Panc1 (cell line): ENCODE data around the gene FIBP. TPM values are rescaled to one million over a fixed set of nuclear protein-coding genes. Genes with fewer than 3 reads are reported as not detected.

ENCODE experiments used
- ATAC-seq: fragments of 200-7000 bp; cut with Tn5 transposase; 2 replicates; pipeline ENCODE4 v1.9.1; 2020; ENCODE audit warnings: mild to moderate bottlenecking, moderate library complexity
- BruUV-seq: library from RNA; stranded (reverse); fragments of 400-500 nt; replicated peaks from 2 replicates; lab custom pipeline; 2021; lab: Mats Ljungman, UMichigan
- CTCF ChIA-PET: fragments of 300-600 bp; sonication (Branson Sonifier 250); formaldehyde crosslinking; loops from one replicate; lab custom pipeline; 2022; ENCODE audit warnings: antibody characterized with exemption; lab: Charles Lee
- POLR2A ChIA-PET: fragments of 300-600 bp; sonication (Branson Sonifier 250); formaldehyde crosslinking; loops from one replicate; lab custom pipeline; 2022; ENCODE audit warnings: antibody characterized with exemption; lab: Charles Lee
- DNase-seq: peaks from one replicate; pipeline ENCODE4 v3.0.0-alpha.2; 2010; ENCODE audit warnings: low read depth, low spot score
- H3K27ac ChIP-seq: 2 replicates; pipeline ENCODE4 v1.5.1; 2011; ENCODE audit warnings: mild to moderate bottlenecking, low read length, inconsistent platforms
- H3K27me3 ChIP-seq: fragments of 200-500 bp; sonication (Bioruptor generic); 2 replicates; pipeline ENCODE4 v1.6.0; 2014; ENCODE audit warnings: low read length, inconsistent platforms; ENCODE audit not compliant: control insufficient read depth, insufficient read depth
- H3K36me3 ChIP-seq: fragments of 200-500 bp; sonication (Bioruptor generic); 2 replicates; pipeline ENCODE4 v1.5.1; 2014; ENCODE audit warnings: inconsistent platforms, mild to moderate bottlenecking, low read length, moderate library complexity; ENCODE audit not compliant: control insufficient read depth, insufficient read depth
- H3K4me1 ChIP-seq: 2 replicates; pipeline ENCODE4 v1.5.1; 2011; ENCODE audit warnings: inconsistent platforms, mild to moderate bottlenecking, low read length, moderate library complexity; ENCODE audit not compliant: control insufficient read depth, insufficient read depth
- H3K4me3 ChIP-seq, 2 experiments: 2 replicates each; pipeline ENCODE4 v1.5.1; 2011 to 2012; ENCODE audit warnings: low read depth in 2 of 2, low read length in 2 of 2, mild to moderate bottlenecking in 2 of 2, inconsistent platforms in 1 of 2, moderate library complexity in 1 of 2
- H3K9me3 ChIP-seq: fragments of 200-500 bp; sonication (Bioruptor generic); 2 replicates; pipeline ENCODE4 v1.5.1; 2014; ENCODE audit warnings: low read depth, mild to moderate bottlenecking, inconsistent platforms, low read length, moderate library complexity; ENCODE audit not compliant: control insufficient read depth, insufficient read depth
- POLR2AphosphoS5 ChIP-seq: IDR thresholded peaks from 2 replicates; pipeline ENCODE4 v1.6.1; 2012; ENCODE audit warnings: mild to moderate bottlenecking, low read depth, low read length, moderate library complexity
- REST ChIP-seq, 2 experiments: IDR thresholded peaks; 2 replicates each; pipeline ENCODE4 v1.6.1; 2011 to 2012; ENCODE audit warnings: low read depth in 2 of 2, control low read depth in 1 of 2, low read length in 1 of 2, mild to moderate bottlenecking in 1 of 2, moderate library complexity in 1 of 2; ENCODE audit not compliant: insufficient read depth in 1 of 2
- SIN3A ChIP-seq: IDR thresholded peaks from 2 replicates; pipeline ENCODE4 v1.6.1; 2012; ENCODE audit warnings: low read depth, mild to moderate bottlenecking, low read length, moderate library complexity, borderline replicate concordance; ENCODE audit not compliant: insufficient read depth
- TCF7L2 ChIP-seq: IDR thresholded peaks from 2 replicates; pipeline ENCODE4 v1.6.1; 2011; ENCODE audit warnings: mild to moderate bottlenecking, low read depth, low read length, inconsistent platforms
- in situ Hi-C: cut with HindIII; loops from 2 replicates; pipeline ENCODE4 v1.10.0; 2016; ENCODE audit warnings: low sequenced_read_pairs, low pct_unique_long_range_greater_than_20kb
- intact Hi-C: fragments of 100-400 bp; cut with micrococcal nuclease; formaldehyde crosslinking; loops from one replicate; pipeline ENCODE4 v1.10.0; 2022; ENCODE audit not compliant: unreplicated experiment
- total RNA-seq: library from RNA; stranded (reverse); gene quantifications from one replicate; pipeline ENCODE4 v1.2.1, GENCODE V29; 2021; ENCODE audit not compliant: unreplicated experiment
- TF ChIP-seq, protein P1 (sequence below): fragments of 450-650 bp; IDR thresholded peaks from 2 replicates; pipeline ENCODE4 v1.5.1; 2017; ENCODE audit warnings: mild to moderate bottlenecking

Gene FIBP
- total RNA-seq, 1 experiment from 2014 or later: 105 TPM

GRCh38 chr11:65857500-65857852, 30.8 kb downstream of the FIBP start:
- TF ChIP-seq TCF7L2 (no peak), POLR2AphosphoS5 (no peak), REST (IDR thresholded peaks at IDR 0.05; ENCODE audit: insufficient read depth in 1 of 2, low read depth in 2 of 2, low read length in 1 of 2) (no peak), SIN3A (no peak)
- TF ChIP-seq, protein P1, sequence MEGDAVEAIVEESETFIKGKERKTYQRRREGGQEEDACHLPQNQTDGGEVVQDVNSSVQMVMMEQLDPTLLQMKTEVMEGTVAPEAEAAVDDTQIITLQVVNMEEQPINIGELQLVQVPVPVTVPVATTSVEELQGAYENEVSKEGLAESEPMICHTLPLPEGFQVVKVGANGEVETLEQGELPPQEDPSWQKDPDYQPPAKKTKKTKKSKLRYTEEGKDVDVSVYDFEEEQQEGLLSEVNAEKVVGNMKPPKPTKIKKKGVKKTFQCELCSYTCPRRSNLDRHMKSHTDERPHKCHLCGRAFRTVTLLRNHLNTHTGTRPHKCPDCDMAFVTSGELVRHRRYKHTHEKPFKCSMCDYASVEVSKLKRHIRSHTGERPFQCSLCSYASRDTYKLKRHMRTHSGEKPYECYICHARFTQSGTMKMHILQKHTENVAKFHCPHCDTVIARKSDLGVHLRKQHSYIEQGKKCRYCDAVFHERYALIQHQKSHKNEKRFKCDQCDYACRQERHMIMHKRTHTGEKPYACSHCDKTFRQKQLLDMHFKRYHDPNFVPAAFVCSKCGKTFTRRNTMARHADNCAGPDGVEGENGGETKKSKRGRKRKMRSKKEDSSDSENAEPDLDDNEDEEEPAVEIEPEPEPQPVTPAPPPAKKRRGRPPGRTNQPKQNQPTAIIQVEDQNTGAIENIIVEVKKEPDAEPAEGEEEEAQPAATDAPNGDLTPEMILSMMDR: no peak
- POLR2A ChIA-PET: no interaction called here
- DNase-seq (no peak), ATAC-seq (peak; percentile 0; the same call in 1 of the 2 replicates)
- H3K27me3 ChIP-seq: no peaks in the 10 kb centered on the region
- no peaks in the 10 kb centered on the region for H3K9me3 ChIP-seq
- H3K27ac ChIP-seq: peak overlapping the region; percentile 93
- H3K4me1 ChIP-seq: peaks cover 51% of the 10 kb centered on the region
- in situ Hi-C loops: no loop called here
- CTCF ChIA-PET: no interaction called here
- no TSS peak for BruUV-seq
- H3K36me3 ChIP-seq: peaks cover 31% of the 10 kb centered on the region
- intact Hi-C loops: loop anchor here (10.0 kb wide), 1 partner anchor 303 kb away; the partner anchor contains the start of gene LTBP3
- peak overlapping the region; percentile 94 to 99 for H3K4me3 ChIP-seq

- peak overlapping the region; percentile 94 to 99 for H3K4me3 ChIP-seq
- BruUV-seq: no TSS peak
- TF ChIP-seq REST (IDR thresholded peaks at IDR 0.05; ENCODE audit: insufficient read depth in 1 of 2, low read depth in 2 of 2, low read length in 1 of 2) (no peak), SIN3A (no peak), POLR2AphosphoS5 (peak; percentile 75)
- POLR2A ChIA-PET: no interaction called here
- ATAC-seq (peak; percentile 35), DNase-seq (no peak)
- no peaks in the 10 kb centered on the region for H3K27me3 ChIP-seq
- peak overlapping the region; percentile 93 for H3K27ac ChIP-seq
- CTCF ChIA-PET: no interaction called here
- in situ Hi-C loops: no loop called here
- H3K4me1 ChIP-seq: peaks cover 45% of the 10 kb centered on the region
- intact Hi-C loops: loop anchor here (10.0 kb wide), 1 partner anchor 302 kb away; the partner anchor contains the start of gene LTBP3
- peaks cover 31% of the 10 kb centered on the region for H3K36me3 ChIP-seq
- no peaks in the 10 kb centered on the region for H3K9me3 ChIP-seq
Observed at GRCh38 chr11:65856689-65857499, 31.4 kb downstream of the FIBP start.
